Stimulated activated CD4-positive, alpha-beta T cell treated with anti-CD3 and anti-CD28 coated beads, Interleukin-15, amount 100 ng/mL, for 24 hours (primary cell): ENCODE measurements around the gene ANAPC2.

Experiments
- DNase-seq: peaks from one replicate; pipeline ENCODE4 v3.0.0-alpha.2; 2020

The ANAPC2 gene

GRCh38 chr9:137160054-137160425 is 28.3 kb downstream of the ANAPC2 start:
- no peak for DNase-seq

DNA sequence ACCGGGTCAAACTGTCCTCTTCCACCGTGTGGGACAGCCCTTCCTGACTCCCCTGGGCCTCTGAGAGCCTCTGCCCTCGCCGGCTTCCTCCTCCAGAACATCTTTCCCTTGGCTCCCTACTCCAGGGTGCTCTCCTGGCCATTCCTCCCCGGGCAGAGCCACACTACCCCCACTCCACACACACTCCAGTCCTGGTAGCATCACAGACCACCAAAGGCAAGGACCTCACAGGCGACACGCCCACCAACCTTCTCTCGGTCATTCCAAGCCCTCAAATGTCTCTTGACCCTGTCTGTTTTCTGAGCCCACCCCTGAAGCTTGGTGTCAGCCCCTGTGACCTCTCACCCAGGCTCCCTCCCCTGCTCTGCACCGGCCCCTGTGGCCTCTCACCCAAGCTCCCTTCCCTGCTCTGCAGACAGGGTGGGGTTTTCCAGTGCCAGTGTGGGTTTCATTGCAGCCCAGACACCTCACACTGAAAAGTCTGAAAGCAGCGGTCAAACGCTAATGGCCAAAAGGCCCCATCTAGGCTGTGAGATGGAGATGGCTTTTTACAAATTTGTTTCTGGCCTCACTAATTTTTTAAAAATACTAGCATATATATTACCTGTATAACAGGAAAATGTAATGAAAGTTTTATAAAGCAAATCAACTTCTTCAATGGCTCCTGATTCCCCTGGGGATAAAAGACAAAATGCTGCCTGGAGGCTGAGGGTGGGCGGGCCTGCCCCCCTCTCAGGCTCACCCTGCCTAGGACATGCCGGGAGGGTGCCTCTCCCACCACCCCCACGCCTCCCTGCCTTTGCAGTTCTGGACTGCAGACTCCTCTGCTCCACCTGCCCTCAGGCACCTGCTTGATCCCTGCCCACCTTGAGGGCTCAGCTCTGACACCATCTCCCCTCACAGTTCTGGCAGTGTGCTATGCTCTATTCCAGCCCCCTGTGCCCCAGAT is 29.0 kb downstream of the ANAPC2 start:
- no peak for DNase-seq

DNA sequence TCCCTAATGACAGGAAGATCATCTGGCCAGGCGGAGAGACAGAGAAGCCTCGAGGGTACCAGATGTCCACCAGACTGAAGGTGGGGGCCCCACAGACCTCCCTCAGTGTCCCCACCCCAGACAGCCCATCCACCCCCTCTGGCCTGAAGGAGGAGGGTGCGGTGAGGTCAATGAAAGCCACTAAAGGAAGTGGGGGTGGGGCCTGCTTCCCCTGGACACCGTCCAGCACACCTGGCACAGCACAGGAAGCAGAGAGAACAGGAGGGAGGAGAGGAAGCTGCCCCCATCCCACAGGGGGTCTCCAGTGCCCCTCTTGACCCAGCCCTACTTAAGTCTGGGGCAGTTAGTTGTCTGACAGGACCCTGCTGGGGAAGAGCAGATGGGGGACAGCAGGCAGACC is 29.7 kb downstream of the ANAPC2 start:
- DNase-seq: no peak

- DNase-seq: no peak
These were observed 30.5 kb downstream of the ANAPC2 start for GRCh38 chr9:137157618-137158415.

- peak; percentile 72 for DNase-seq
These were observed 31.6 kb downstream of the ANAPC2 start for GRCh38 chr9:137156567-137157375.

- no peak for DNase-seq
These were observed 35.4 kb downstream of the ANAPC2 start for GRCh38 chr9:137152844-137153405.

- DNase-seq: peak; percentile 71
These were observed 37.5 kb downstream of the ANAPC2 start for GRCh38 chr9:137150617-137151457.

GRCh38 chr9:137149942-137150616 is 38.3 kb downstream of the ANAPC2 start:
- peak; percentile 57 for DNase-seq

- DNase-seq: no peak
These were observed 39.0 kb downstream of the ANAPC2 start for GRCh38 chr9:137149363-137149762.

DNA sequence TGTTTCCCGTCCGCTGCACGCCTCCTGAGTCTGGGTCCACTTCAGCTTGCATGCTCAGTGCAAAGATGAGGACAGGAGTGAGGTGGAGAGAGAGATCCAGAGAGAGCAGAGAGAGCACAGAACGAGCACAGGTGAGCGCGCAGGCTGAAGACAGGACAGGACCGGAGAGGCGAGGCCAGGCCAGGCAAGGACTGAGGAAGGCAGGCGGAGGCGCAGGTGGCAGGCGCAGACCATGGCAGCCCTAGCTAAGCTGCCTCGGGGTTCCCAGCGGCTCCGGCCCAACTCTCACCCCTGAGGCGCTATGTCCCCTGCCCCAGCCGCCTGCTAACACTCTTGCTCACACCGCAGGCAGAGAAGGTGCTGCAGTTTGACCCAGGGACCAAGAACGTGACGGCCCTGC is 39.7 kb downstream of the ANAPC2 start:
- no peak for DNase-seq

DNA sequence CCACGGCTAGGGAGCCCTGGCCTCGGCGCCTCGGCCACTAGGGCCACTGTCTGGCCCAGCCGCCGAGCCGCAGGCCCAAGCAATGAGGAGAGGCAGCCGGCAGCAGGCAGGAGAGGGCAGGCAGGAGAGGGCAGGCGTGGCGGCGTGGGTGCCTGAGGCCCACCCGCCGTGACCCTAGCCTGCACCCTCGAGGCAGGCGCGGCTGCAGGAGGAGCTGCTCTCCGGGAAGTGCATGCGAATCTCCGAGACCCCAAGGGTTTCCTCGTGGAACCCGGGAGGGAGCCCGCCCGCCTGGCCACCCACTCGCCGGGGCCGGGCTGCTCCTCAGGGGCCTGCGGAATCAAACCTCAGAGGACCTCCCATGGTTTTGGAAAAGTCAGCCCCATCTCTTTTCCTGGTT is 40.1 kb downstream of the ANAPC2 start:
- DNase-seq: no peak

DNA sequence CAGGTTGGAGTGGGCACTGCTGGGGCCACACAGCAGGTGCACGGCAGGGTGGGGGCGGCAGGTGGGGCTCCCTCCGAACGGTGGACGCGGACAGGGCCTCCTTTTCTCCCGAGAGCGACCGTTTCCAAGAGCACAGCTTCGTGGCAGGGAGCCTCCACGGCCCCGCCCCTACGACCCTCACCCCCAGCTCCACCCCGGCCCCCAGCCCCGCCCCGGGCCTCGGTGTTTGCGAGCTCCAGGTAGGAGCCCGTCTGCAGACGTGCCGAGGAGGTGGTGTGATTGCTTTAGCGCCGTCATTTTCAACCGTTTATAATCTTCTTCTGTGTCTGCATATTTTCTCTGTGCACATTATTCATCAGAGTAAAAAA is 40.6 kb downstream of the ANAPC2 start:
- no peak for DNase-seq

GRCh38 chr9:137147091-137147792 is 41.1 kb downstream of the ANAPC2 start:
- DNase-seq: no peak

DNA sequence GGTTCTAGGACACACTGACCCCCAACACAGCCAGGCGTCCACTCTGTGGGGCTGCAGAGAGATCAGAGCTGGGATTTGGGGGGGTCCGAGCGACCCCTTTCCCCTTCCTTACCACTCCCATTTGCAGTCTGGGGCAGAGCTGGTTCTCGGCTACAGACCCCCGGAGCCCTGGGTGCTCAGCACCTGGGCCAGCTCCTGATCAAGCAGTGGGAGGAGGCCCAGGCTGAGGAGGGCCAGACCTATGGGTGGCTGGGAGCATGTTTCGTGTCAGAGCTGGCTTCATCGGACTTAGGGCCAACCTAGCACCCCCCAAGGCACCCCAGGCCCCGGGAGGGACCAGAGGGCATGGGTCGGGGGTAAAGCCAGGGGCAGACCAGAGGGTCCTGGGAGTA is 41.8 kb downstream of the ANAPC2 start:
- no peak for DNase-seq

- DNase-seq: no peak
These were observed 42.4 kb downstream of the ANAPC2 start for GRCh38 chr9:137145731-137146526.

DNA sequence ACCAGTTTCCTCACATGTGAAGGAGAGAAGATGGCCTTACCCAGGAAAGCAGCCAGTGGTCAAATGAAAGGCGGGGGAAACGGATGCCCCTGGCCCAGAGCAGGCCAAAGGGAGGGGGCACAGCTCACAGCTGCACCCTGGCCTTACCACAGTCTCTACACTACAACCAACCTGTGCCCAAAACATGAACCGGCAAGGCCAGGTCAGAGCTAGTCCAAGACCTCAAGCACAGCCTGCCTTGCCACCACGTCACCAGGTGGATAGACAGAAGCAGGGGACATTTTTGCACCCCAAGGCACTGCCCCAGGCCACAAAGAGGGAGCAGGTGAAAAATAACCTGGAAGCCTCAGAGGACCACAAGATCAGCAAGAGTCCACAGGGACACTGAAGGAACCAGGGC is 44.9 kb downstream of the ANAPC2 start:
- no peak for DNase-seq

DNA sequence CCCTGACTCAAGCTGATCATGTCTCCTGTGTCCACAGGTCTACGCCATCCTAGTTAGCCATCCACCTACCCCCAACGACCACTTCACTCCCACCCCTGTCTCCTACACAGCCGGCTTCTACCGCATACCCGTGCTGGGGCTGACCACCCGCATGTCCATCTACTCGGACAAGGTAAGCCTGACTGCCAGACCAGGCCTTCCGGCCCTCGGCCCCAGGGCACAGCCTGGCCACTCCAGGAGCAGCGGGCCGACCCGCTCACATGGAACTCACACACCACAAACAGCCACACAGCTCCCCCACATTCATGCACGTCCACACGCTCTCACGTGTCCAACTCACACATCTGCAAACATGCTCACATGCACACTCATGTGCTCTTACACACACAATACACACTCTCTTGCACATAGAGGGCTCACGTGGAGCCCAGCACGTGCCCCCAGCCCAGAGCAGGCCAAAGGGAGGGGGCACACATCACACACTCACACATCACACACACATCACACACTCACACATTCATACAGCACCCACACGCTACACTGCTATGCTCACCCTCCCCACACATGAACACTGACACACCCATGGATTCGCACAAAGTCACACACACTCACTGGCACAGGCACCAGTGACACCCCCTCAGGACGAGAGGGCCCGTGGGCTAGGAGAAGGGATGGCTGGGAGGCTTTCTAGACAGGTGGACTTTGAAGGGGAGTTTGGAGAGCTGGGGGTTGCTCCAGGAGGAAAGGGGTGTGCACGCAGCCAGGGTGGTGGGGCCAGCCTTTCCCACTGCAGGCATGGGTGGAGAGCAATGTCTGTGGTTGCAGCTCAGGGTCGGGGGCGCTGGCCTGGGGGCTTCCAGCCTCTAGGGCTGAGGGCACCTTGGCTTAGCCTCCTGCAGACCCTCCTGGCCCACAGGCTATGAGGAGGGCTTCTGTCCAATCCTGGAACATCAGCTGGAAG is 46.1 kb downstream of the ANAPC2 start:
- no peak for DNase-seq

DNA sequence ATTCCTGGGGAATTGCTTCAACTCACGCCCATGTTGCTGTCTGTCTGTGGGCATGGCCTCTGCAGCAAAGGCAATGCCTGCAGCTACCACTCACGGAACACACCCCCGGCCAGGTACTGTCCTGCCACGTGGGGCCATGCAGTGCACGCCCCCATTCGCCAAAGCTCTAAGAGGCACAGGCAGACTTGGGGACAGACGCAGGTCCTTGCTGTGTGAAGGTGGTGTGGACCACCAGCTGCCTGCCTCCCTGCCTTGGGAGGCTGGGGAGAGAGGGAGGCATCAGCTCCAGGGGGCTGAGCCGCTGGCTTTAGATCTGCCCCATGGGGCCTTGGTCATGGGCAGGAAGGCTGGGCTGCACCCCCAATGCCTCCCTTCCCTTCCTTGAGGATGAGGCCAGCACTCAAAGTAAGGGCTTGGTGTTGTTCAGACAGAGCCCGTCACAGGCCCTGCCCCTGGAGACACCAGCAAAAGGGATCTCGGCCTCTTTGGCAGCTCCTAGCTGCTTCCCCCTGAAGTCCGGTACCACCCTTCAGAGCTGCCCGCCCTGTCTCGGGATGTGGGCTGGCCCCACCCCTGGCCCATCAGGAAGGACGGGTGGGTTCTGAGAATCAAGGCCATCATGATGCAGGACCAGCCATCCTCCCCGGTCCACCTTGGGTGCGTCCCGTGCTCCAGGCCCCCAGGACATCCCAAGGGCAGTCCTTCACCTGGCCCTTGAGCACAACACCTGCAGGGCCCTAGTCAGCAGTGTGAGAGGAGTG is 47.1 kb downstream of the ANAPC2 start:
- no peak for DNase-seq
